ENCODE data around the gene LZTFL1.

DNA sequence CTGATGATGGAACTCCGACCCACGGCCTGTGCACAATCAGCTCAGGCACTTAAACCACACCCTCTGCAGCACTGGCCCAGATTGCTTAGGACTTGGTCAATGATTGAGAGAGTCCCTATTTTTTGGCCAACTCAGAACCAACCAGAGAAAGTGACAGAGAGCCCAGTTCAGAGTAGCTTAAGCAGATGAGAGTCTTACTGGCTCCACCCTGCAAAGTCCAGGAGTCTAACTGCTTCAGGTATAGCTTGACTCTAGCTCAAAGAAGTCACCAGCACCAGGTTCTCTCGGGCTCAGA, 65.7 kb downstream of the LZTFL1 start:
- TF ChIP-seq CTCF (IDR thresholded peaks at IDR 0.05) (no peak), POLR2A (IDR thresholded peaks at IDR 0.05) (no peak)
